Body of pancreas (tissue), 4 donors: Measurements from ENCODE around the gene BORCS8. TPM values are rescaled to one million over a fixed set of nuclear protein-coding genes. Genes with fewer than 3 reads are reported as not detected.

Source experiments
- ATAC-seq: fragments of 150-250 bp; one replicate; pipeline ENCODE4 v1.9.1; 2016
- DNase-seq, 4 donors: peaks; one replicate each; pipeline ENCODE4 v3.0.0-alpha.2; 2019
- H3K27ac ChIP-seq, 4 donors: fragments of 200-600 bp; sonication (generic); 1 replicate in 3 of 4; 2 replicates in 1 of 4; pipeline versions ENCODE4 v1.5.1 to v1.6.1; 2016 to 2019; ENCODE audit warnings: mild to moderate bottlenecking in 1 of 4, mixed read lengths in 1 of 4, moderate library complexity in 1 of 4
- H3K27me3 ChIP-seq, 2 donors: fragments of 200-600 bp; sonication (generic); one replicate each; pipeline ENCODE4 v1.6.0; 2016; ENCODE audit warnings: mild to moderate bottlenecking in 1 of 2
- H3K36me3 ChIP-seq, 2 donors: fragments of 200-600 bp; sonication (generic); replicated peaks in 1 of 2; 2 replicates each; pipeline ENCODE4 v1.5.1; 2016; ENCODE audit warnings: low read depth in 2 of 2; ENCODE audit not compliant: insufficient read depth in 1 of 2
- H3K4me1 ChIP-seq: fragments of 200-600 bp; sonication (generic); one replicate; pipeline ENCODE4 v1.6.0; 2016
- H3K4me3 ChIP-seq, 2 donors: fragments of 200-600 bp; sonication (generic); 1 replicate in 1 of 2; 2 replicates in 1 of 2; pipeline ENCODE4 v1.5.1; 2016 to 2019
- H3K9me3 ChIP-seq, 3 donors: fragments of 200-600 bp; sonication (generic); 1 replicate in 2 of 3; 2 replicates in 1 of 3; pipeline ENCODE4 v1.5.1; 2016
- POLR2A ChIP-seq, 3 donors: fragments of 450-650 bp; IDR thresholded peaks; one replicate each; pipeline ENCODE4 v1.6.1; 2016; ENCODE audit warnings: antibody characterized with exemption in 3 of 3, mild to moderate bottlenecking in 2 of 3
- WGBS, 2 donors: methylation state at CpG; one replicate each; pipeline ENCODE4 v1.1.5; 2017; 5-methylcytosine and 5-hydroxymethylcytosine counted together
- intact Hi-C: fragments of 100-400 bp; cut with DNase I; formaldehyde crosslinking; loops from one replicate; pipeline ENCODE4 v1.15.1; 2023
- total RNA-seq, 2 donors: library from RNA; depleted of rRNA; stranded (reverse); fragments of >200 nt; gene quantifications; one replicate each; pipeline ENCODE4 v1.1.0, GENCODE V29; 2016
- TF ChIP-seq, protein P1 (sequence below), 7 experiments: fragments of 450-650 bp in 4 of 7; fragments of 200-600 bp in 3 of 7; sonication (generic) in 3 of 7; IDR thresholded peaks; one replicate each; pipeline ENCODE4 v1.5.1; 2016 to 2019; ENCODE audit warnings: antibody characterized with exemption in 7 of 7

BORCS8 gene
- total RNA-seq, 2 donors from 2014 or later: 5.4 to 25.4 TPM

DNA sequence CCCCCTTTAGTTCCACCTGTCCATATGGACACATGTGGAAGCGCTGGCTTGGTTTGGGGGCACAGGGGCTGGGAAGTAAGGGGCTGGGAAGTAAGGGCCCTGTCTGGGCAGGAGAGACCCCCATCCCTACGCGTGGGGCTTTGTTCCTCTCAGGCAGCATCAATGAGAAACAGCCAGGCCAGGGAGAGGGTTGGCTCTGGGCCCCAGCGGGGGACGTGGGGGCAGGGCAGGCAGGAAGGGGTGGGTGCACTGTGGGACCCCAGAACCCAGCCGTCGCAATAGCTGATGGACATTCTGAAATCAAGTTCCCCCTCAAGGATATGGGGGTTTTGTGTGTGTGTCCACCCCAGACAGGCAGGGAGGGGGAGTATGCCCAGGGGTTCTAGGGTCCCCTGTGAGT is 21.0 kb upstream of the BORCS8 start:
- TF ChIP-seq, protein P1, sequence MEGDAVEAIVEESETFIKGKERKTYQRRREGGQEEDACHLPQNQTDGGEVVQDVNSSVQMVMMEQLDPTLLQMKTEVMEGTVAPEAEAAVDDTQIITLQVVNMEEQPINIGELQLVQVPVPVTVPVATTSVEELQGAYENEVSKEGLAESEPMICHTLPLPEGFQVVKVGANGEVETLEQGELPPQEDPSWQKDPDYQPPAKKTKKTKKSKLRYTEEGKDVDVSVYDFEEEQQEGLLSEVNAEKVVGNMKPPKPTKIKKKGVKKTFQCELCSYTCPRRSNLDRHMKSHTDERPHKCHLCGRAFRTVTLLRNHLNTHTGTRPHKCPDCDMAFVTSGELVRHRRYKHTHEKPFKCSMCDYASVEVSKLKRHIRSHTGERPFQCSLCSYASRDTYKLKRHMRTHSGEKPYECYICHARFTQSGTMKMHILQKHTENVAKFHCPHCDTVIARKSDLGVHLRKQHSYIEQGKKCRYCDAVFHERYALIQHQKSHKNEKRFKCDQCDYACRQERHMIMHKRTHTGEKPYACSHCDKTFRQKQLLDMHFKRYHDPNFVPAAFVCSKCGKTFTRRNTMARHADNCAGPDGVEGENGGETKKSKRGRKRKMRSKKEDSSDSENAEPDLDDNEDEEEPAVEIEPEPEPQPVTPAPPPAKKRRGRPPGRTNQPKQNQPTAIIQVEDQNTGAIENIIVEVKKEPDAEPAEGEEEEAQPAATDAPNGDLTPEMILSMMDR (IDR thresholded peaks at IDR 0.05): no peak
- TF ChIP-seq POLR2A (IDR thresholded peaks at IDR 0.05): no peak
- Histone ChIP-seq H3K4me3 (no peak overlapping the region), H3K36me3 (no peaks in the 10 kb centered on the region), H3K27me3 (peaks cover 0 to 4% of the 10 kb centered on the region in 2 donors), H3K4me1 (no peaks in the 10 kb centered on the region), H3K27ac (no peak overlapping the region), H3K9me3 (no peaks in the 10 kb centered on the region)
- DNase-seq (no peak), ATAC-seq (no peak)
- intact Hi-C loops: no loop called here
- 5 to 9% methylated on average over 6 to 7 of the region's 7 CpGs for WGBS, 2 donors

DNA sequence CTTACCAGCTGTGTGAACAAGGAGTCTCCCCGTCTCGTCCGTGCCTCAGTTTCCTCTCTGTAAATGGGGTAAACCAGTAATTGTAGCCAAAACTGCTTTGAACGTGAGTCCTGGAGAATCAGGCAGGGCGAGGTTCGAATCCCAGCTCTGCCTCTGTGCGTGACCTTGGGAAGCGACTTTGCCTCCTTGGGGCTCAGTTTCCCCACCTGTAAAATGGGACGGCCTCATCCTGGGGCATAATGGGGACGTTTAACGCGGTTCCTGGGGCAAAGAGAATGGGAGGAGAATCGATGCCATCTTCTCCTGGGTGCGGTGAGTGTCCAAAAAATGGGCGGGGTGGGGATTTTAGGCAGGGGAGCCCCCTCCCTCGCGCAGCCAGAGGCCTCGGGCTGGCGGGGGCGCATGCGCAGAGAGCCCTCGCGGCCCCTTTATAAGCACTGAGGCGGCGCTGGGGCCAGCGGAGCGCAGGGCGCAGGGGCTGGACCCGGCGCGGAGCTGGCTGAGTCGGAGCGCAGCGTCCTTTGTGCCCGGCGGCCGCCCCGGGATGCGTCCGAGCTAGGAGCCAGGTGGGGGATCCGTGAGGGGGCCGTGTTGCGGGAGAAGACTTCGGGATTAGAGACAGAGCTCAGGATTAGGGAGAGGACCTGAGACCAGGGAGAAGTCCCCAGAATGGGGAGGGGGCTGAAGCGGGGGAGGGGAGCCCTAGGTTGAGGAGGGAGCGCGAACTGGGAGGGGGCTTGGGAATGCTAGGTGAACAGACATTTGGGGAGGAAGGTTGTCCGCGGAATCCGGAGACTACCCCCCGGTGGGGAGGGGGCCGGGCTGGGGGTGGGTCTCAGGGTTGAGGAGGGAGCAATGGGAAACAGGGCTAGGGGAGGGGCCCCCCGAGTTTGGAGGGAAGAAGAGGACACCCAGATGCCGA is 19.8 kb upstream of the BORCS8 start, which contains the start of gene NCAN:
TSS of gene NCAN (plus strand) at position 460 of the 922 bp plus-strand sequence. CDS start 4,996 bp downstream, outside the sequence.
- Histone ChIP-seq H3K36me3 (no peaks in the 10 kb centered on the region), H3K27me3 (peaks cover 0 to 4% of the 10 kb centered on the region in 2 donors), H3K9me3 (no peaks in the 10 kb centered on the region), H3K4me3 (no peak within 1 kb of the TSS), H3K4me1 (no peaks in the 10 kb centered on the region), H3K27ac (no peak within 1 kb of the TSS)
- 1 to 6% methylated on average over 27 to 51 of the region's 54 CpGs for WGBS, 2 donors
- ATAC-seq (no peak), DNase-seq (no peak)
- no peak for TF ChIP-seq POLR2A (IDR thresholded peaks at IDR 0.05)
- TF ChIP-seq, protein P1 (IDR thresholded peaks at IDR 0.05): no peak
- intact Hi-C loops: no loop called here

DNA sequence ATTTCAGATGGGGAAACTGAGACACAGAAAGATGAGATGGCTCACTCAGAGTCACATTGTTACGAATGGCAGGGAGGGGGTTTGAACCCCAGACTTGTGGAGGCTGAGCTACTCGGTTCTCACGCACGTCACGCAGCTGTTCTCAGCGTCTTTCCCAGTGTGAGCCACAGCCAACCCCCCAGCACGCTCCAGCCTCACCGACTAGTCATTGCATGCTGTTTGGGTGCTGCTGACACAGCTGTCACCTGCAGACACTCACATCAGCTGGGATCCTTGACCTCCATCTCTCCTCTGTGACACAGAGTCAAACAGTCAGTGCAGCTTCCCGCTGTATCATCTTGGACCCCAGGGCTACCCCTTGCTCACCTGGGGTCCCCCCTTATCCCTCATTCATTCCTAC is 17.4 kb upstream of the BORCS8 start:
- Histone ChIP-seq H3K27ac (no peak overlapping the region), H3K36me3 (no peaks in the 10 kb centered on the region), H3K27me3 (peaks cover 0 to 4% of the 10 kb centered on the region in 2 donors), H3K4me1 (no peaks in the 10 kb centered on the region), H3K9me3 (no peaks in the 10 kb centered on the region), H3K4me3 (no peak overlapping the region)
- no peak for DNase-seq
- 32 to 42% methylated on average over 3 to 9 of the region's 9 CpGs for WGBS, 2 donors
- no peak for ATAC-seq
- intact Hi-C loops: no loop called here
- TF ChIP-seq, protein P1 (IDR thresholded peaks at IDR 0.05): no peak
- TF ChIP-seq POLR2A (IDR thresholded peaks at IDR 0.05): no peak

DNA sequence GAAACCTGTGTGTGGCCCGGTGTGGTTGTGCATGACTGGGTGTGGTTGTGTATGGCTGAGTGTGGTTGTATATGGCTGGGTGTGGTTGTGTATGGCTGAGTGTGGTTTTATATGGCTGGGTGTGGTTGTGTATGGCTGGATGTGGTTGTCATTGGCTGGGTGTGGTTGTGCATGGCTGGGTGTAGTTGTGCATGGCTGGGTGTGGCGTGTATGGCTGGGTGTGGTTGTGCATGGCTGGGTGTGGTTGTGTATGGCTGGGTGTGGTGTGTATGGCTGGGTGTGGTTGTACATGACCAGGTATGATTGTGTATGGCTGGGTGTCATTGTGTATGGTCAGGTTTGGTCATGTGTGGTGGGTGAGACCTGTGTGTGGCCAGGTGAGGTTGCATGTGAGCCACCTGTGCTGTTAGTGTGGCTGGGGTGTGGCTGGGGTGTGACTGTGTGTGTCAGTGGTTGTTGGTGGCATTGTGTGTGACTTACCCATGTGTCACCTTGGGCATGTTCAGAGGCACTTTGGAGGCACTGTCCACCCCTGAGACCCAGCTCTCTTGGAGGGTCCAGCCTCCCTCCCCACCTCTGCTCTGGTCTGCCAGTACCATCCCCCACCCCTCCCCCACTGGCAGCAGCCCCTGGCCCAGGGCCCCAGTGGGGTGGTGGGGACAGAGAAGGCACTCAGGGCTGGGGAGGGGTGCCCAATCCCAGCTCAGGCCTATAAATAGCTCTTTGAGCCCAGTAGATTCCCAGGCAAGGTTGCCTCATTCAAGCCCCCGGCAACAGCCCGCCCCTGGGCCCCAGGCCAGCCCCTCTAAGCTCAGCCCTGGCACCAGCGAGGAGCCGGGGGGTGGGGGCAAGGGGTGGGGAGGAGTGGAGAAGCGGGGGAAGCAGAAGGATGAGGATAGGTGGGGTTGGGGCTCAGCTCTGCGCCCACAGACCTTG is 16.0 kb upstream of the BORCS8 start:
- DNase-seq (no peak), ATAC-seq (no peak)
- no peaks in the 10 kb centered on the region for H3K9me3 ChIP-seq
- TF ChIP-seq, protein P1 (IDR thresholded peaks at IDR 0.05): no peak
- no peak for TF ChIP-seq POLR2A (IDR thresholded peaks at IDR 0.05)
- intact Hi-C loops: no loop called here
- H3K27me3 ChIP-seq: peaks cover 0 to 4% of the 10 kb centered on the region in 2 donors
- no peak overlapping the region for H3K4me3 ChIP-seq
- 45 to 64% methylated on average over 6 of the region's 8 CpGs for WGBS, 2 donors
- no peaks in the 10 kb centered on the region for H3K4me1 ChIP-seq
- H3K36me3 ChIP-seq: no peaks in the 10 kb centered on the region
- no peak overlapping the region for H3K27ac ChIP-seq
